ENCODE data around the gene SIAE. TPM values are rescaled to one million over a fixed set of nuclear protein-coding genes. Genes with fewer than 3 reads are reported as not detected.

SIAE gene
- total RNA-seq, 4 donors from 2014 or later: 8.5 to 17.1 (median 12.8) TPM

GRCh38 chr11:124712392-124712791, 38.9 kb upstream of the SIAE start:
- TF ChIP-seq, protein P1, sequence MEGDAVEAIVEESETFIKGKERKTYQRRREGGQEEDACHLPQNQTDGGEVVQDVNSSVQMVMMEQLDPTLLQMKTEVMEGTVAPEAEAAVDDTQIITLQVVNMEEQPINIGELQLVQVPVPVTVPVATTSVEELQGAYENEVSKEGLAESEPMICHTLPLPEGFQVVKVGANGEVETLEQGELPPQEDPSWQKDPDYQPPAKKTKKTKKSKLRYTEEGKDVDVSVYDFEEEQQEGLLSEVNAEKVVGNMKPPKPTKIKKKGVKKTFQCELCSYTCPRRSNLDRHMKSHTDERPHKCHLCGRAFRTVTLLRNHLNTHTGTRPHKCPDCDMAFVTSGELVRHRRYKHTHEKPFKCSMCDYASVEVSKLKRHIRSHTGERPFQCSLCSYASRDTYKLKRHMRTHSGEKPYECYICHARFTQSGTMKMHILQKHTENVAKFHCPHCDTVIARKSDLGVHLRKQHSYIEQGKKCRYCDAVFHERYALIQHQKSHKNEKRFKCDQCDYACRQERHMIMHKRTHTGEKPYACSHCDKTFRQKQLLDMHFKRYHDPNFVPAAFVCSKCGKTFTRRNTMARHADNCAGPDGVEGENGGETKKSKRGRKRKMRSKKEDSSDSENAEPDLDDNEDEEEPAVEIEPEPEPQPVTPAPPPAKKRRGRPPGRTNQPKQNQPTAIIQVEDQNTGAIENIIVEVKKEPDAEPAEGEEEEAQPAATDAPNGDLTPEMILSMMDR (IDR thresholded peaks at IDR 0.05; ENCODE audit: low read depth): no peak

DNA sequence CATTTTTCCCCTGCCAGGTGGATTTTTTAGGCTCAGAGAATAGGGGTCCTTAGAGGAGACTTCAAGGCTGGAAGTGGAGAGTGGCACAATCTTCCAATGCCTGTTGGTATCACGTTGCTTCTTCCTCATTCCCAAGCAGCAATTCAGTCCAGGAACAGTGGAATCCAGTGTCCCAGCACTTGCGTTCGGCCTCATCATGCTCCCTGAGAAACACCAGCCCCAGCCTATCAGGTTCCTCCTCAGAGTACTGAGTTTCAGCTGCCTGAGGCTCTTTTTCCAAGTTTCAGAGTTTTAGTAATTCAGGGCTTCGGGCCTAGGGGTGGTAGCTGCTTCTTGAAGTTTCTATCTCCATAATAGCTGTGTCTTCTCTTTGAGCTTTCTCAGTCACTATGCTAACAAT, 34.3 kb upstream of the SIAE start:
- TF ChIP-seq, protein P1 (IDR thresholded peaks at IDR 0.05; ENCODE audit: low read depth): no peak

GRCh38 chr11:124700028-124700427, 26.5 kb upstream of the SIAE start:
- TF ChIP-seq, protein P1 (IDR thresholded peaks at IDR 0.05; ENCODE audit: low read depth): no peak

GRCh38 chr11:124699547-124699946, 26.0 kb upstream of the SIAE start:
- TF ChIP-seq, protein P1 (IDR thresholded peaks at IDR 0.05; ENCODE audit: low read depth): no peak

GRCh38 chr11:124693142-124693541, 19.6 kb upstream of the SIAE start:
- TF ChIP-seq, protein P1 (IDR thresholded peaks at IDR 0.05; ENCODE audit: low read depth): no peak

DNA sequence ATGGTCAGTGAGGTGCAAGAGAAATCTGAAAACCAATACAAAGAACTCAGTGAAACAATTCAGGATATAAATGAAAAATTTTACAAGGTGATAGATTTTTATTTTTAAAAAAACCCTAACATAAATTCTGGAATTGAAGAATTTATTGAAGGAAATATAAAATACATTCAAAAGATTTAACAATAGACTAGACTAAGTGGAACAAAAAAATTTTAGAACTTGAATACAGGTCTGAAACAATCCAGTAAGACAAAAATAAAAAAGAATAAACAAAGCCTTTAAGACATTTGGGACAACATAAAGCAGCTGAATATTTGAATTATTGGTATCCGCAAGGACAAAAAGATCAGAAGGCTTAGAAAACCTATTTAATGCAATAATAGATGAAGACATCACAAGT, 8.9 kb upstream of the SIAE start:
- TF ChIP-seq, protein P1 (IDR thresholded peaks at IDR 0.05; ENCODE audit: low read depth): no peak

GRCh38 chr11:124681421-124681820, 7.9 kb upstream of the SIAE start:
- TF ChIP-seq, protein P1 (IDR thresholded peaks at IDR 0.05; ENCODE audit: low read depth): no peak

Data from subcutaneous adipose tissue (tissue), 4 donors.